Measurements from ENCODE around the gene AADAC.
A peak's percentile ranks its signal among the peaks of the same experiment; 100 is the strongest.

The AADAC gene

DNA sequence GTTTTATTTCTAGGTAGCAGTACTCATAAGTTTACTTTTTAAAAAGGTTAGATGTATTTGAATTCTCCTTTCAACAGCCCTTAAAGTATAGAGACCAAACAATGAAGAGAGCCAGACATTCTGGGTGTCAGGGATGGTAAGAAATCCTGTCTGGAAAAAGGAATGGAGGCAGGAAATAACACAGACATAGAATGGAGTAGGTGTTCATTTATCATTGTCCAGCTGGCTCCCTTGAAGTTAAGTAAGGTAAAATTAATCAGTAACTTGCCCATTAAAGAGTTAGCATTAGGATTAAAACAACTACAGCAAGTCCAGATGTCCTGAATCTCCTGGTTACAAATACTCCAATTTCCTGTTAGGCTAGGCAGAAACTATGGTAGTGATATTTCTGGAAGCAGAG is 46.0 kb downstream of the AADAC start:
- DNase-seq = no peak

DNA sequence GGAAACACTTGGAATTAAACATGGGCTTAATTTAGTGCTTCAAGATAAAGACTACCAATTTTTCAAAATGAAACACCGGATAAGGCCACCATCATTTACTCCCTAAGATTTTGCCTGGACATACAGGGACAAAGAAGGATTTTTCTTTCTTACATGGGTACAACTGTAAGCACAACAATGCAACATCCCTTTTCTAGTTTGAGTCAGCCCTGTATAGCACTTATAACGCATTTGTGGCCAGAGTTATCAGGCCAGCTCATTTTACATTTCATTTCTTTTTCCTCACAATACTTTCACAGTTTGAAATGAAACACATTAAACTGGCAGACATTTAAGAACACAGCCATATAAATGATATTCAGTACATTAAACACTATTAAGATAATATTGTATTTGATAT is 49.7 kb downstream of the AADAC start:
- no peak for DNase-seq

DNA sequence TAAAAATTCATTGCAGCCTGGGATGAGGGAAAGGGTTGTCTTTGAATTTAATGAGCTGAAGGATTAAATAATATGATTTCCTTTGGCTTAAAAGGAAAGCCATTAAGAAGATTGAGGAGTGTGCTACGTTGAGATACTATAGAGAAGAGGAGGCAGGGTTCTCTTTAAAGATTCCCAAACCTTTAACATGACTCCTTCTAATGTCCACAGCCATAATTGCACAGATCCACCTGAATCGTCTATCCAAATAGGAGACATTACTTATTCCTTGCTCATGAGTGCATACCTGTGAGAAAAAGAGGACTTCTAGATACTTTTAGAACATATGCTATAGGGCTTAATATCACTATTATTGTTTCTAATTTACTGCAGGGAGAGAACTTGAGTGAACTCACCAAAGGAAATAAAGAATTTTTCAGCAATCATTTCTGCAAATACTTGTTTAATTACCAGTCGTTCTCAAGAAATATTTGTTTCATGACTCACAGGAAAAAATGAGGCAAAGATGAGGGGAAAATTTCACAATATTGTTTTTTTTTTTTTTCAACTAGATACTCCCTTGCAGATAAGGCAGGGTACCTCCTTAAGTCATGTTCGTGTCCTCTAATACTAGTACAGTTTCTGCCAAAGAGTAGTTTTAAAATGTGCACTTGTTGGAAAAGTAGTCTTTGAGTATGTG is 50.6 kb downstream of the AADAC start:
- no peak for DNase-seq

DNA sequence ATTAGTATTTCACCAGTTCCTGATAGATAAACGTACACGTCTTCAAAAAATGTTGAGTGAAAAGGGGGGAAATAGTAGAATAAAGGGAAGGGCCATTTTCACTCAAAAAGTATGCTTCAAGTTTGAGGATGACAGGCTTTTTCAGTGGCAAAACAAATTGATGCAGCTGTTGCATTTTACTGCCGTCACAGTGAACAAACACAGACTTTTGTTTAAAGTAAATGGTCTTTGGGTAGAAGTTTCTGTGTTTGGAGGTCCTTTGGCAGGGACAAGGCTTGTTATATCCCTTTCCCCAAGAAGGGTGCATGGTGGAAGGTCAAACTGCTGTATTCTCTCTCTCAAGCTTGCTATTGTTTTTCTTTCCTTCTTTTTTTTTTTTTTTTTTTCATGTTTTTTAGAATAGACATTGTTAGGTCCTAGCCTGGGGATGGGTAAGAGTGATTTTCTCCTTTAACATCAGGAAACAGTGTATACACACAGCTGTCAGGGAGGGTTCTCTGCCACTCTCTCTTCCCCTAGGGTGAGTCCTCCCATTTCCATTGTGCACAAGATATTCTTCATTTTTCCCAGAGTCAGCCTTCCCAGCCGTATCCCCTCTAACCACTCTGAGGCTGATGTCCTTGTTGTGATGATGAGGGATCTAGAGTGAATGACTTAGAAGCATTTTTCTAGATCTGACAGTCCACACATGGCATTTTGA is 52.9 kb downstream of the AADAC start:
- DNase-seq = no peak

DNA sequence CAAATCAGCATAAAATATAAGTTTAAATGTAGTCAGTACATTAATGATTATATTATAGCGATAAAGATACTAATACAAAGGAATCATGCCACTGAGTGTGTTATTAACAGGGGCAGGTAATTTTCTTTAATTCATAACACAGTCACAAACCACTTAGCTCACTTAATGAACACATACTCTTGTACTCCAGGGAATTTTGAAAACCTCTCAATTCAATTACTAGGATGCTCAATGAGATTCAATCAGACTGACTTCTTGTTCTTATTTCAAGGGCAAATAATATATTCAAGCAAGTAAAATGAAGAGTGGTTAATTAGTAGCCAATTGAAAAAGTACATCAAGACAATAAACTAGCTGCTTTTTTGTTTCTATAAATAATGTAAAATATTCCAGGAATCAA is 53.8 kb downstream of the AADAC start:
- no peak for DNase-seq

DNA sequence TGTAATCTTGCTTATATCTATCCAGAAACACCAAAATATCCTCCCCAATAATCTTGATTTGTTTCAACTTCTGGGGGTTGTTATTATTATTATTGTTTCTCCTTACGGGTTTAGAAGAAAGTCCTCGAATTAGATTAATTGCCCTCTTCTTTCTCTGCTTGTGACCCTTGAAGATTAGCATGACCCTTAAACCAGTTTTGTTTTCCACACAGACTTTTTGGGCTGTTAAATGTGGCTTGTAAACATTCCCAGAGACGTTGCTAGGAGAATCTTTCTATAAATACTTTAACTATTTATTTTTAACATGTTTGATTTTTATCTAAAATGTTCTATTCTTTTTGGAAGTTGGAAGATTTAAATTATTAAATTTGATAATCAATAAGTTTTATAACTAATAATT is 55.3 kb downstream of the AADAC start:
- no peak for DNase-seq

DNA sequence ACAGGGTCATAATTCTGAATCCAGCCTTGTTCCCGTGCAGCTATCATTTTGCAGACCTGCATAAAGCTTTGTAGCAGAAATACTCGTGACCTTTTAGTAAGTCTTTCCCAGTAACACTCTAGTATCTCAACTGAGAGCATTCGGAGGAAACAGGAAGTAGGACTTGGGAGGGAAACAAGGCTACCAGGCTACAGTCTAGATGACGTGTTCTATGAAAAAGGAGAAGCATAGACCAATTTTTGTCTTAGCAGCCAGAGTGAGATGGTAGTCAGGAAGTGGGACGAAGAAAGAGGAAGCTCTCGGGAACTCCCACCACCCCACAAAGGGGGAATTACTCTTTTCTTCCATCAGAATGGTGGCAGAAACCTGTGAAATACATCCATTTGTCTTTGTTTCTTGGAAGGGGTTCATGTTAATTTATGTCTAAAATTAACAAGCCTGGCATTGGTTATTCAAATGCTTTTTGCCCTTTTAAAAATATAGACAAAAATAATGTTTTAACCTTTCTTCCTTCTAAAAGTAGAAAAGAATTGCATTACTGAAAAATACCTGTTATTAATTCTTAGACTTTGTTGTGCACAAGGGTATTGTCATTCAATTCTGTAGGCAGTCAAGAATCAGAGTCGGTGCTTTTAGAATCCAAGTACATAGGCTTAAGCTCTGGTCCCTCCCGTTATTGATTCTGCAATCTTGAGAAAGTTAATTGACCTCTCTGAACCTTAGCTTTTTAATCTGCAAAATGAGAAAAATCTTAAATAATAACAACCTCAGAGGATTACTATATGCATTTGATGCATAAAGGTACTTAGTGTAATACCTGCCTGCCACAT is 57.9 kb downstream of the AADAC start:
- DNase-seq = peak; percentile 95 to 98

DNA sequence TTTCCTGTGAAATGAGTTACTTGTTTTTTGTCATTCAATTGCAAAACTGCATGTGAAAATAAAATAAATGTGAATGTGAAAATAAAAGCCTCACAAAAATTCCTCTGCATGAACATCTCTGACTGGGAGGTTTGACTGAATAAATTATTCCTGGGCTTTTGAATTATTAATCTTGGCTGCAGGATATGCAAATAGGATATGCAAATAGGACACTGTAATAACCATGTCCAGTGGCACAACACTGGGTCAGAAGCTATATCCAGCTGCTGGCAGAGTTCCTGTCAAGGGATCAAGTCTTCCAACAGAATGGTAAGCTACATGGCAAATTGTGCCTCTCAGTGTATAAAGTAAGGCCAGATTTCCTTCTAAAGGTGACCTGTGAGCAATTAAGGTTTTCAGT is 59.5 kb downstream of the AADAC start, which contains the start of gene SUCNR1:
SUCNR1 (plus strand) TSS at position 246 of the 400 bp plus-strand sequence. CDS start 6,250 bp downstream, outside the sequence.
- DNase-seq = peak; percentile 83 to 88

DNA sequence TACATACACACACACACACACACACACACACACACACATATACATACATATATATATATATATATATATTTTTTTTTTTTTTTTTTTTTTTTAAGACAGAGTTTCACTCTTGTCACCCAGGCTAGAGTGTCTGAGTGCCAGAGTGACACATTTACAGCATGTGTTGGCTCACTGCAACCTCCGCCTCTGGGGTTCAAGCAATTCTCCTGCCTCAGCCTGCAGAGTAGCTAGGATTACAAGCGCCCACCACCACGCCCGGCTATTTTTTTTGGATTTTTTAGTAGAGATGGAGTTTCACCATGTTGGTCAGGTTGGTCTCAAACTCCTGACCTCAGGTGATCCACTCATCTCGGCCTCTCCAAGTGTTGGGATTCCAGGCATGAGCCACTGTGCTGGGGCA is 60.2 kb downstream of the AADAC start:
- DNase-seq = peak; percentile 83 to 88

DNA sequence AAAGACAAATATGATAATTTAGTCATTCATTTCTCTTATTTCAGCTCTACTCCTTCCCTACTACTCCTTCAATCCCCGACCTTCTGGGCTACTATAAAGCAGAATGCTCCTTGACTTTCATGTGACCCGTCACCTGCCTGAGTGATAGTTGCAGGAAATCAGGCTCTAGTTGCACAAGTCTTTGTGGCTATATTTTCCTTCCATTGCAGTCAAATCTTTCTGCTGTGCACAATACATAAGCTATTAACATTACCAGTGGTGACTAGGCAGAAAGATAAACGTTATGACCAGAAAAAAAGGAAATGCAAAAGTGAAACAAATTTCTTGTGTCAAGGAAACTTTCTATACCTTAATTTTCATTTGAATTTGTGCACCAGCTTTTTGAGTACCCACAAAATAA is 61.8 kb downstream of the AADAC start:
- DNase-seq = peak; percentile 87 to 92

DNA sequence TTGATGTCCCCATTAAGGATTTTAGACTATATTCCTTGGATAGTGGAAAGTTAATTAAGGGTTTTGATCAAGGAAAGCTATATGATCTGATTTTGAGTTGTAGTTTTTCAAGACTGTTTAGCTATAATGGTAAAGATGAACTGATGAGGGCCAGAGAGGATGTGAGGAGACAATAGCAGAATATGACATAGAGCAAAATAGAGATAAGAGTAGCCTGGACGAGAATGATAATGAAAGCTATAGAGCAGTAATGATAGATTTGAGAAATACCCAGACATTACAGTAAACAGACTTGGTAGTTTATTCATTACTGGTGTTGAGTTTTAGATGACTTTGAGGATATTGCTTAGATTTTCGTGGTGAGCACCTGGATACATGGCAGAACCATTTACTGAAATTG is 63.4 kb downstream of the AADAC start:
- DNase-seq = no peak

All from inflammatory macrophage (primary cell).